ENCODE measurements around the gene HNRNPC.
"Not testable (repeated sequence)": the region's sequence is repeated elsewhere in the genome, so short reads cannot be mapped to it uniquely, and the experiment has no call there.

HNRNPC gene

DNA sequence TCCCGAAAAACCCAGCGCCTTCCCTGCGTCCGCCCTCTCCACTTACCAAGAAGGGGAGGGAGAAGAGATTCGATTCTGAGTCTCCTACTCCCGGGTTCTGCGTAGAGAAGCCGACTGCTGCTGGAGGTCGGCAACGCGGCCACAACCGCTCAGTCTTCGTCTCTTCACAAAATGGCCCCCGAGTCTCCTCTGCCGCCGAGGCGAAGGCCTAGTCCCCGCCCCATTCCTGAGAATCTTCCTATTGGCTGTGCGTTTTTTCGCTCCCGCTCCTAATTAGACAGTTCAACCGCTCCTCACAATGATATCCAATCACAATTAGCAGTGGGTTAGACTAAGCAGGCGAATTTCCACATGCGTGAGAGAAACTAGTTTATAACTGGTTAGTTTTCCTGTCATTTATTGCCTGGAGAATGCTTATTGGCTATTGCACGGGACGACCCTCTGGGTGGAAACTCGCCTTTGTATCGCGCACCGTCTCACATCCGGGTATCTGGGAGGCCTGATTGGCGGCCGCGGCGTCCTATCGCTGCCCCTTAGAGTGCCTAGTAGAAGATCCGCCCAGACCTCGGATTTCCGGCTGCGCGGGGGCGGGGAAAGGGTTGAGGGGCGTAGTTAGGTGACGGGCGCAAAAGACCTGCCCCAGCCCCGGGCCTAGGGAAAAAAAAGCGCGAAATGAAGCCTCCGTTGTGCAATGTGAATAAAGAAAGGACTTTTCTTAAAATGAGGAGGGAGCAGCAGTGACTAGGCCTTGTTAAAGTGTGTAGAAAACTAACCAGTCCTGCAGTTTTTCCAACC, at the start of gene HNRNPC:
Gene HNRNPC (minus strand): TSS at position 191 of the 795 bp plus-strand sequence. CDS start 35,249 bp downstream, outside the sequence.
- DNase-seq (ENCODE audit: low read depth), result peak; percentile 100

DNA sequence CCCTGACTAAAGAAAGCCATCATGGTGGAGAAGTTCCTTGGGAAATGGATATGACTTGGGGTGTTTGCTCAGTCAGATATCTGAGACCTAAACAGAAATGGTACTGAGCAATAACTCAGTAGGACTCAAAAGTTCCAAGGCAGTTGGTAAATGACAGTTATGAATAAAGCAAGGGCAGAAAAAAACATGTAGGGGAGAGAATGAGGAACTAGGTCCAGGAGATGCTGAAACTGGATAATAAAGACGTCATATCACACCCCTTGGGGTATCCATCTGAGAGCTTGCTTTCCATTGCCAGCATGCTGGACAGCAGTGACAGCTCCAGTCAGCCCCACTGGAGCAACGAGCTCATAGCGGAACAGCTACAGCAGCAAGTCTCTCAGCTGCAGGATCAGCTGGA, 48.2 kb upstream of the HNRNPC start:
- DNase-seq (ENCODE audit: low read depth), result no peak

DNA sequence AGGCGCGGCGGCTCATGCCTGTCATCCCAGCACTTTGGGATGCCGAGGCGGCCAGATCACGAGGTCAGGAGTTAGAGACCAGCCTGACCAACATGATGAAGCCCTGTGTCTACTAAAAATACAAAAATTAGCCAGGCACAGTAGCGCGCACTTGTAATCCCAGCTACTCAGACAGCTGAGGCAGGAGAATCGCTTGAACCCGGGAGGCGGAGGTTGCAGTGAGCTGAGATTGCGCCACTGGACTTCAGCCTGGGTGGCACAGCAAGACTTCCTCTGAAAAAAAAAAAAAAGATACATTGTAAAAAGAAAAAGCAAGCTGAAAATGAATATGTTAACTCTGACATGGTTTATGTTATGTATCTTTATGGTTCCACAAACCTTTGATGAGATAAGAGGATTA, 44.3 kb upstream of the HNRNPC start:
- no peak for DNase-seq (ENCODE audit: low read depth)

DNA sequence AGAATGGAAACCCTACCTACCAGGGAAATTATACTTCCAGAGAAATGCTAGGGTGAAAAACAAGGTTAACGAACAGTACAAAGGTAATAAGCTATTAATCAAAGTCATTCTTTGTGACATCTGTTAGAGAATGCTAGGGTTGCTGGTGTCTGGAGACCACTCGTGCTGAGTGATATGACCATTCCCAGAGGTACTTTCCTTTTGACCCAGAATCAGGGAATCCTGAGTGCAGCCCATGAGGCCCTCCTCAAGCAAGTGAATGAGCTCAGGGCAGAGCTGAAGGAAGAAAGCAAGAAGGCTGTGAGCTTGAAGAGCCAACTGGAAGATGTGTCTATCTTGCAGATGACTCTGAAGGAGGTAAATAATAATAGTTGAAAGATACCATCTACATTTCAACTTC, 42.4 kb upstream of the HNRNPC start:
- no peak for DNase-seq (ENCODE audit: low read depth)

DNA sequence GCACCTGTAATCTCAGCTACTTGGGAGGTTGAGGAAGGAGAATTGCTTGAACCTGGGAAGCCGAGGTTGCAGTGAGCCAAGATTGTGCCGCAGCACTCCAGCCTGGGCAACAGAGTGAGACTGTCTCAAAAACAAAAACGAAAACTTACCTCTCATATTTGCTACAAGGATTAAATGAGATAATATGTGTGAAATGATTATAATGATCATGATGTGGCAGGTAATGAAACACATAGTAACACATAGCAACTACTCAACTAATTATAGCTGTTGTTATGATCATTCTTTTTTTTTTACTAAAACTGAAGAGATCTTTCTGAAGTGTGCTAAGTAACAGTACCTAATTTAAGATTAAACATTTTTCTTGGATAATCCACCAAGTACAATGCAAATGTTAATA, 40.7 kb upstream of the HNRNPC start:
- DNase-seq (ENCODE audit: low read depth), result no peak

DNA sequence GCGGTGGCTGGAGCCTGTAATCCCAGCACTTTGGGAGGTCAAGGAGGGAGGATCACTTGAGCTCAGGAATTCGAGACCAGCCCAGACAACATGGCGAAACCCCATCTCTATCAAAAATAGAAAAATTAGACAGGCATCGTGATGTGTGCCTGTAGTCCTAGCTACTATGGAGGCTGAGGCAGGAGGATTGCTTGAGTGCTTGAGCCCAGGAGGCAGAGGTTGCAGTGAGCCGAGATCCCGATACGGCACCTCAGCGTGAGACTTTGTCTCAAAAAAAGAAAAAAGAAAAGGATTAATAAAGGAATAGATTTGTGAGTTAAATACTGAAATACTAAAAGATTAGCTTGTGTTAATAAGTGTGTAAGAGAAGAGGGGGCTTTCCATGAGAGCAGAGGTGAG, 40.0 kb upstream of the HNRNPC start:
- DNase-seq (ENCODE audit: low read depth), result no peak

DNA sequence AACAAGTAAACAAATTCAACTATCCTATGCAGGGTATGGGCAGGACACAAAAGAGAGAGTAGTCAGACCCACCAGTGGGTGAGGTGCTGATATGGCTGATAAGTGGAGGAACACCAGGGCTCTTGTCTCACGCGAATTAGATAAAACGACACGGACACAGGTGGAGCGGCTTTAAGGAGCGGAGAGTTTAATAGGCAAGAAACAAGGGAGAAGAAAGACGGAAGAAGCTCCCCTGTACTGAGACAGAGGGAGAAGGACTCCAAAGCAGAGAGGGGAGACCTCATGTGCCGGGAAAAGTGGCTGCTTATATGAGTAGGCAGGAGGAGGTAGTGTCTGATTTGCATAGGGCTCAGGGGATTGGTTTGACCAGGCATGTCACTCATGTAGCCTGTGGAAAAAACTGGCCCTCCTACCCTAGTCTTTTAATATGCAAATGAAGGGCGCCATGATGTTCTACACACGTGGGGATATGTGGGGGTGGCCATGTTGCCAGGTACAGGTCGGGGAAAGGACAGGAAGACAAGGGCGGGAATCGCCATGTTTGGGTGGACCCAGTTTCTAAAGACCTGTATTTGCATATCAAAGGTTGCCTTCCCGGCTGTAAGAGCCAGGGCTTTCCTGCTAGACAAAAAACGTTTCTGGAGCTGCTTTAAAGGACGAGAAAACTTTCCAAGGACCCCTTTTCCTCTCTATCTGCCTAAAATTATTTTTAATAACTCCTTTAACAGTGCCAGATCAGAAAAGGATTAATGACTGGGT, 39.4 kb upstream of the HNRNPC start:
- peak; percentile 51 for DNase-seq (ENCODE audit: low read depth)

DNA sequence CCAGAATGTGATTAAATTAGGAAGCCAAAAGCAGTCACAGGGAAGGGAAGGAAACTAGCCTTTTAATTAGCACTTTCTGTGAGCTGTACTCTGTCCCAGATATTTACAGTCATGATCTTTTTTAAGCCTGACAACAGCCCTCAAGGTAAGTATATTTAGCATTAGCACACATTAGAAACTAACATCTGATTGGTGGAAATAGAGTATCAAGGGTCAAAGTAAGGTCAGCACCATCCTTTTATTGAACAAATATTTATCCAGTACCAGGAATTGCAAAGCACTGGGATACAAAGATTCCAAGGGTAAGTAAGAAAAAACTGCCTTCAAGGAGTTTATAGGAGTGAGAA, 38.9 kb upstream of the HNRNPC start:
- DNase-seq (ENCODE audit: low read depth), result no peak

DNA sequence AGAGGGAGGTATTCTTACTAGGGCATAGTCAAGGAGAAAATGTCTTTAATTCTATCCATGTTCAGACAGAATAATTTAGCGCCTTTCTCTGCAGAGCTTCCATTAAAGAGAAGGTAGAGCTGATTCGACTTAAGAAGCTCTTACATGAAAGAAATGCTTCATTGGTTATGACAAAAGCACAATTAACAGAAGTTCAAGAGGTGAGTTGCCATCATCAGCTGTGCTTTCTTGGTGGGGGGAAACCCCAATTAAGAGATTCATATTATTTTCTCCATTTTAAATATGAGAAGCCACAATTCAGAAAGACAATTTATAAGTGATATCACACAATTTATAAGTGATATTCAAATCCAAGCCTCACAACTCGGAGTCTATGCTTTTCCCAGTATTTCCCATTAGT, 38.4 kb upstream of the HNRNPC start:
- DNase-seq (ENCODE audit: low read depth), result no peak

DNA sequence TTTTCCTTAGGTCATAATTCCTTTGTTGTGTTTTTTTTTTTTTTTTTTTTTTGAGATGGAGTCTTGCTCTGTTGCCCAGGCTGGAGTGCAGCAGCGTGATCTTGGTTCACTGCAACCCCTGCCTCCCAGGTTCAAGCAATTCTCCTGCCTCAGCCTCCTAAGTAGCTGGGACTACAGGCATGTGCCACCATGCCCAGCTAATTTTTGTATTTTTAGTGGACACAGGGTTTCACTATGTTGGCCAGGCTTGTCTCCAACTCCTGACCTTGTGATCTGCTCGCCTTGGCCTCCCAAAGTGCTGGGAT, 33.5 kb upstream of the HNRNPC start:
- DNase-seq (ENCODE audit: low read depth), result not testable (repeated sequence)

DNA sequence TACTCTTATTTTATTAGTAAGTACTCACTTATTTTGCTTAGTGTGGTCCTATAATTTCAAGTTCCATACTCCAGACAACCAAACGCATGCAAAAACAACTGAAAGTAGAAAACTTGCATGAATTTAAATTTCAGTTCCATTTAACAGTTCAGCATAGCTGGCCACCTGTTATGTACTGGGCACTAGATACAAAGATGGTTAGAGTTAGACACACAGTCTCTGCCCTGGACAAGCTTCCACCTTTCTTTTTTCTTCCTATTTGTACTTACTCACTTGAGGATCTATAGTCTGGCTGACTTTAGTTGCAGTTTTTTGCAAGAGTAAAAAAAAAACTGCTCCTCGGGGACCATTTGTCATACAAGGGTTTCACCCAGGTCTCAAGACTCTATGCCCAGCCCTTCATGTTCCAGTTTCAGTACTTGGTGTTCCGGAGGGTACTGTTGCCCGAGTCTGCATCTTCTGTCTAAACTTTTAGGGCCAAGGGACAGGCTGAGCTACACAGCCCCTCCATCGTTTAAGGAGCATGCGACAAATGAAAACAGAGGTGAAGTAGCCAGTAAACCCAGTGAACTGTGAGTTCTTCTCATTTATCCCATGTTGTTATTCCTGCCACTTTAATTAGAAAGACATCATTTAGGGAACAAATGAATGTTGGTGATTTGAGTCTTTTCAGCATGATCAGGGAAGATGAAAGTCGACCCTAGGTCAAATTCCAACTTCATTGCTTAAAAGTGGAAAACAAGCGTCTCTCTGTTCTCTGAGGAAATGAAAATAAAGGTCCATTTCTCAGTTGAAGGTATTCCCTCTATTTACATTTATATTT, 33.0 kb upstream of the HNRNPC start:
- no peak for DNase-seq (ENCODE audit: low read depth)

DNA sequence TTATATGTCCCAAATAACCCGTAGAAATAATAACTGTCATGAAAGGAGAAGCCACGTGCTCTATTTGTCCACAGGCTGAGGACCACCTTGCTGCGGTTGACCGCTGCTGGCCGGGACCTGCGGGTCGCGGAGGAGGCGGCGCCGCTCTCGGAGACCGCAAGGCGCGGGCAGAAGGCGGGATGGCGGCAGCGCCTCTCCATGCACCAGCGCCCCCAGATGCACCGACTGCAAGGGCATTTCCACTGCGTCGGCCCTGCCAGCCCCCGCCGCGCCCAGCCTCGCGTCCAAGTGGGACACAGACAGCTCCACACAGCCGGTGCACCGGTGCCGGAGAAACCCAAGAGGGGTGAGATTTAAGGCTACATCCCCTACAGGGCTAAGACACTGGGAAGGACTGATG, 31.6 kb upstream of the HNRNPC start:
- DNase-seq (ENCODE audit: low read depth), result no peak

DNA sequence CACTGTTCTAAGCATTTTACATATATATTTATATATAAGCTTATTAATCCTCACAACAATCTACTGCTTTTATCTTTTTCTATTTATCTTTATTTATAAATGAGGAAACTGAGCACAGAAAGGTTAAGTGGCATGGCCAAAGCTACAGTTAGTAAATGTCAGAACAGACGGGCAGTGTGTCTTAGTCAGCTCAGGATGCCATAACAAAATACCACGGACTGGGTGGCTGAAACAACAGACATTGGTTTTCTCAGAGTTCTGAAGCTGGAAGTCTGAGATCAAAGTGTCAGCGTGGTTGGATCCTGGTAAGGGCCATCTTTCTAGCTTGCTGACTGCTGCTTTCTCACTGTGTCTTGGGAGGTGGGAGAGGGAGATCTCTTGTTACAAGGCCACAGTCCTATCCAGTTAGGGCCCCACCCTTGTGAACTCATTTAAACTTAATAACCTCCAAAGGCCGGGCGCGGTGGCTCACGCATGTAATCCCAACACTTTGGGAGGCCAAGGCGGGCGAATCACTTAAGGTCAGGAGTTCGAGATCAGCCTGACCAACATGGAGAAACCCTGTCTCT, 30.4 kb upstream of the HNRNPC start:
- DNase-seq (ENCODE audit: low read depth), result no peak

DNA sequence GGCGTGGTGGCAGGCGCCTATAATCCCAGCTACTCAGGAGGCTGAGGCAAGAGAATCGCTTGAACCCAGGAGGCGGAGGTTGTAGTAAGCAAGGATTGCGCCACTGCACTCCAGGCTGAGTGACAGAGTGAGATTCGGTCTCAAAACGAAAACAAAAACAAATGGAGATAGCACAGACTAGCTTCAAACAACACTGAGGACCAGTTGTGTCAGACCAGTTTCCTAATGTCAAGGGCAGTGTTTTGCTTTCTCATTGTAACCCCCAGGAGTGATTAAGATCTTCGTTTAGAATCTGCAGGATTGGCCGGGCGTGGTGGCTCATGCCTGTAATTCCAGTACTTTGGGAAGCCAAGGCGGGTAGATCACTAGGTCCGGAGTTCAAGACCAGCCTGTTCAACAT, 29.1 kb upstream of the HNRNPC start:
- DNase-seq (ENCODE audit: low read depth), result no peak

DNA sequence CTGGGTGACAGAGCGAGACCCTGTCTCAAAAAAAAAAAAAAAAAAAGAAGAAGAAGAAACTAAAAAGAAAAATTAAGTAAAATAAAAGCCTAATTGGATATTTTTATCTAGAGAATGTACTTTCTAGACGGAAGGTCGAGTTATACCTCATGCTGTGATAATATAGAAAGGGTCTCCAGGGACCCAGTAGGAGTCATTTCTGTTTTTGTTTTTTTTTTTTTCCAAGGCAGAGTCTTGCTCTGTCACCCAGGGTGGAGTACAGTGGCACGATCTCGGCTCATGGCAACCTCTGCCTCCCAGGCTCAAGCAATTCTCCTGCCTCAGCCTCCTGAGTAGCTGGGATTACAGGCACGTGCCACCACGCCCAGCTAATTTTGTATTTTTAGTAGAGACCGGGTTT, 24.8 kb upstream of the HNRNPC start:
- DNase-seq (ENCODE audit: low read depth), result not testable (repeated sequence)

DNA sequence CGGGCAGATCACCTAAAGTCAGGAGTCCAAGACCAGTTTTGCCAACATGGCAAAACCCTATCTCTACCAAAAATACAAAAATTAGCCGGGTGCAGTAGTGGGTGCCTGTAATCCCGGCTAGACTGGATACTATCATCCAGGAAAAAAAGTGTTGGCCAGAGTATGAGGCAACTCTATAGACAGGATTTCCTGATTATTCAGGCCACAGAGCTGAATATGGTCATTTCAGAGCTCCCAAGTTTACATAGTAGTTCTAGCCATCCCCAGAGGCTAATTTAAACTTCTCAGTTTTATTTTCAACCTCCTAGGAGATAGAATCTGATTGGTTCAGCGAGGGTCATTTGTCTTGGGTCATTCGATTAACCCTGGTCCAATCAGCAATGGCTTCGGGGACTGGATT, 17.9 kb upstream of the HNRNPC start:
- DNase-seq (ENCODE audit: low read depth), result no peak

DNA sequence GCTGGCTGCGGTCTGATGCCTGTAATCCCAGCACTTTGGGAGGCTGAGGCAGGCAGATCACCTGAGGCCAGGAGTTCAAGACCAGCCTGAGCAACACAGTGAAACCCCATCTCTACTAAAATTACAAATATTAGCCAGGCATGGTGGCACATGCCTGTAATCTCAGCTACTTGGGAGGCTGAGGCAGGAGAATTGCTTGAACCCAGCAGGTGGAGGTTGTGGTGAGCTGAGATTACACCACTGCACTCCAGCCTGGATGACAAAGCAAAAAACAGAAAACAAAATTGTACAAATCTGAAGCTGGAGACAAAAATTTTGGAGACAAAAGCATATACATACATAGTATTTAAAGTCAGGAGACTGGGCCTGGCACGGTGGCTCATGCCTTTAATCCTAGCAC, 17.3 kb upstream of the HNRNPC start:
- DNase-seq (ENCODE audit: low read depth), result not testable (repeated sequence)

DNA sequence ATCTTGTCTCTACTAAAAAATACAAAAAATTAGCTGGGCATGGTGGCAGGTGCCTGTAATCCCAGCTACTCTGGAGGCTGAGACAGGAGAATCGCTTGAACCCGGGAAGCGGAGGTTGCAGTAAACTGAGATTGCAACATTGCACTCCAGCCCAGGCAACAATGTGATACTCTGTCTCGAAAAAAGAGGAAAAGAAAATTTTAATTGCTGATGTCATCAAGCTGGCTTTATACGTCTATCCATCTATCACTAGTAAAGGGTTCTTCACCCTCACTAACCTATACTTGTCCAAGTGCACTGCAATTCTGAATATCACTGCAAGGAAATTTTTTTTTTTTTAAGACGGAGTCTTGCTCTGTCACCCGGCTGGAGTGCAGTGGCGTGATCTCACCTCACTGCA, 12.7 kb upstream of the HNRNPC start:
- not testable (repeated sequence) for DNase-seq (ENCODE audit: low read depth)

DNA sequence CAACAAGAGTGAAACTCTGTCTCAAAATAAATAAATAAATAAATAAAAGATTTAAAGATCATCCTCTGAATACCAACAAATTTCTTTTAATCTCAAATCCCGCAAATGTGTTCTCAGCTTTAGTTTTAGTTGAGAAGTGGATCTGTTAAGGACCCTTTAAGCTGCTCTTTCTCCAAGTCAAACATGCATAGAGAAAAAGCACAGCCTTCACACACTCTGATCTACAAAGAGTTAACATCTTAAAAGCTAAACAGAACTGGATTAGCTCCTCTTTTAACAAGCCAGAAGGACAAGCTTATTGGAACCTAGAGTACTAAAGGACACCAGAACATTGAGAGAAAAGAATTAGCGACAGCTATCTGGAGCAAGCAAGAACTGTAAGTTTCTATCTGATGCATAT, 10.5 kb upstream of the HNRNPC start, which contains the start of gene RPGRIP1:
Gene RPGRIP1 (plus strand): TSS at position 301 of the 400 bp plus-strand sequence. CDS start 7,894 bp downstream, outside the sequence.
- DNase-seq (ENCODE audit: low read depth), result no peak

DNA sequence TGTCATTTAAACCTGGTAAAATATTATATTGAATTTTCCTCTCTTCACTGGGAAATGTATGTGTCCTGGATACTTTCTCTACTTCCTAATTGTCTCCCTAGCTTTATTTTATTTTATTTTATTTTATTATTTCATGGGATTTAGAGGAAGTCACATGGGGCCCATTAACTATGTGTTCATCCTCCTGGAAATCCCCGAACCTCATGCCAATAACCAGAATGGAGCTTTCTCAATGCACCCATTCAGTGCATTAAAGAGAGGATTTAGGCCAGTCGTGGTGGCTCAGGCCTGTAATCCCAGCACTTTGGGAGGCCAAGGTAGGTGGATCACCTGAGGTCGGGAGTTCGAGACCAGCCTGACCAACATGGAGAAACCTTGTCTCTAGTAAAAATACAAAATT, 9.4 kb upstream of the HNRNPC start:
- DNase-seq (ENCODE audit: low read depth), result no peak

DNA sequence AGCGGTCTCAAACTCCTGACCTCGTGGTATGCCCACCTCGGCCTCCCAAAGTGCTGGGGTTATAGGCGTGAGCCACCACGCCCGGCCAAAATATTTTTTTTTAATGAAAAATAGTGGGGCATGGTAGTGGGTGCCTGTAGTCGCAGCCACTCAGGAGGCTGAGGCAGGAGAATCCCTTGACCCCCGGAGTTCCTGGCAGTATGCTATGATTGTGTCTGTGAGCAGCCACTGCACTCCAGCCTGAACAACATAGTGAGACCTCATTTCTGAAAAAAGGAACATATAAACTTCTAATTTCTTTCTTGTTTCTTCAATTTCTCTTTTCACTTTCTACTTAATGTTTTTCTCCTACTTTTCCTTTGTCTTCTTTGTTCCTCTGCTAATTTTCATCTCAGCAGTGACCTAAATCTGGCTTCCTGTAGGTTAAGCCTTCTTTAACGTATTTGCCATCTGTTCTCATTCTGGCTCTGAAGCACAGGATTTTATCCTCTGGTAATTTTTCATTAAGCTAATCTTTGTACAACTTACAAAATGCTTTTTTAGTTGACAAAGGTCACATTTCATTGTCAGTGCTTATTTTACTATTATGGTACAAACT, 6.1 kb upstream of the HNRNPC start:
- DNase-seq (ENCODE audit: low read depth), result no peak

DNA sequence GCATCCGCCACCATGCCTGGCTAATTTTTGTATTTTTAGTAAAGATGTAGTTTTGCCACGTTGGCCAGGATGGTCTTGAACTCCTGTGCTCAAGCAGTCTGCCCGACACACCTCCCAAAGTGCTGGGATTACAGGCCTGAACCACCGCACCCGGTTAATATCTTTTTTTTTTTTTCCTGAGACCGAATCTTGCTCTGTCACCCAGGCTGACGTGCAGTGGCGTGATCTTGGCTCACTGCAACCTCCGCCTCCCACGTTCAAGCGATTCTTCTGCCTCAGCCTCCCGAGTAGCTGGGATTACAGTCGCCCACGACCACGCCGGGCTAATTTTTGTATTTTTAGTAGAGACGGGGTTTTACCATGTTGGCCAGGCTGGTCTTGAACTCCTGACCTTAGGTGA, 3.4 kb upstream of the HNRNPC start:
- not testable (repeated sequence) for DNase-seq (ENCODE audit: low read depth)

Measured in stimulated activated CD8-positive, alpha-beta memory T cell treated with anti-CD3 and anti-CD28 coated beads, Interleukin-12 subunit alpha, Interleukin-12 subunit beta, amount 100 ng/mL, for 1 hour (primary cell).